Measurements from ENCODE around the gene ZNF511. TPM values are rescaled to one million over a fixed set of nuclear protein-coding genes. Genes with fewer than 3 reads are reported as not detected.

The ZNF511 gene
- total RNA-seq, 1 experiment from 2014 or later = 89.4 TPM

DNA sequence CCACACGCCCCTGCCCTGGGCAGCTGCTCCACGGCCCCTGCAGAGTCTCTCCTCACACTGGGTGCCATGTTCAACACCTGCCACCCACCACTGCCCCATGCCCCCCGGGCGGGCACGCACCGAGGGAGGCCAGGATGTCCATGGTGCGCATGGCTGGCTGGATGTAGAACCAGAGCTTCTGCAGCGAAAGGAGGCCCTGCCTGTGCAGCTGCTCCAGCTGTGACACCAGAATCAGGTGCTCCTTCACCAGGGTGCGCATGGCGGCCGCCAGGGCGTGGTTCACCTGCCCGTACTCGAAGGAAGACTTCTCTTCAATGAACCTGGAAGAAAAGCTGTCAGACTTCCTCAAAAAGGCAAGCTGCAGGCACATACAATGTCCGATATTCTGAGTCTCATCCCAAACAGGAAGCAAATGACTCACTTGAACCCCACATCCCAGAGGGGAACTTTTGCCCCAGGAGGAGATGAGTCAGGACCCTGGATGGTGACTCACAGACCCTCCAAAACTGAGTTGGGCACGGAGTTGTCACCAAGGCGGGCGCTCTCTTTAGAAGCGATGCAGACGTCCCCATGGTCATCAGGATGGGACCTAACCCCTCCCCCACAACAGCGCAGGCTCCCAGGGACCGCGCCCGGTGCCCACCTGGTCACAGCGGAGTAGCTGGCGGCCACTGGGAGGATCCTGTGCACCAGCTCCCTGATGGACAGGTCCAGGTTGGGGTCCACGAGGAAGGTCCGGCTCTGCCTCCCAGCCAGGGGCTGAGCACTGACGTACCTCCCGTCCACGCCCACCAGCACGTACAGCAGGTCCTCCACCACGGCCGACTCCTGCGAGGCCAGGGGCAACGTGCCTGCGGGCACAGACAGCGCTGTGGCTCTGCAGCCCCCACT is 15.6 kb upstream of the ZNF511 start:
- Histone ChIP-seq H2BK20ac (ENCODE audit: low read depth, low read length, poor library complexity, severe bottlenecking) (no peak overlapping the region), H3K23me2 (ENCODE audit: insufficient read length, low read depth, low read length, poor library complexity, severe bottlenecking) (no peaks in the 10 kb centered on the region), H3K23ac (ENCODE audit: insufficient read length, low read depth, low read length) (no peak overlapping the region), H2AFZ (ENCODE audit: low read length) (no peak overlapping the region), H2BK15ac (ENCODE audit: low read depth, low read length) (no peak overlapping the region), H3T11ph (ENCODE audit: low read length) (no peak overlapping the region), H2AK5ac (ENCODE audit: insufficient read length, low read length) (no peak overlapping the region), H3K4me1 (ENCODE audit: insufficient read depth, low read length) (no peaks in the 10 kb centered on the region), H4K8ac (replicated peaks; ENCODE audit: insufficient read length, low read depth, low read length) (no peak overlapping the region), H3K4ac (ENCODE audit: low read depth, low read length) (no peak overlapping the region), H3K27me3 (ENCODE audit: insufficient read depth, low read length) (no peaks in the 10 kb centered on the region), H2BK5ac (ENCODE audit: insufficient read length, low read length) (no peak overlapping the region), H3K4me2 (ENCODE audit: insufficient read depth, insufficient read length, low read length) (no peak overlapping the region), H3K79me1 (ENCODE audit: insufficient read depth, low read depth, low read length, poor library complexity, severe bottlenecking) (no peaks in the 10 kb centered on the region), H2BK12ac (ENCODE audit: insufficient read length, low read depth, low read length) (no peak overlapping the region), H3K18ac (ENCODE audit: insufficient read length, low read depth, low read length) (no peak overlapping the region), H3K9me3 (ENCODE audit: control insufficient read depth, low read depth, low read length) (no peaks in the 10 kb centered on the region), H3K56ac (ENCODE audit: insufficient read length, low read depth, low read length) (no peak overlapping the region), H3K14ac (ENCODE audit: insufficient read depth, low read length) (no peak overlapping the region), H3K79me2 (ENCODE audit: insufficient read depth, low read length) (no peaks in the 10 kb centered on the region), H4K5ac (ENCODE audit: insufficient read length, low read depth, low read length) (no peak overlapping the region), H2BK120ac (ENCODE audit: low read depth, low read length, poor library complexity, severe bottlenecking) (no peak overlapping the region), H4K20me1 (ENCODE audit: control insufficient read depth, insufficient read depth, insufficient read length) (no peaks in the 10 kb centered on the region), H4K91ac (ENCODE audit: insufficient read length, low read depth, low read length) (no peak overlapping the region), H3K9ac (ENCODE audit: extremely low read depth, insufficient read length, low read length) (no peak overlapping the region), H3K27ac (ENCODE audit: insufficient read length, low read depth, low read length) (no peak overlapping the region)
- no peak for DNase-seq
- Mint-ChIP-seq H3K27ac (no peak overlapping the region), H3K36me3 (ENCODE audit: insufficient read depth in 1 of 3, low read depth in 3 of 3) (peaks cover 22 to 70% (median 65%) of the 10 kb centered on the region in 3 experiments), H3K4me1 (no peaks in the 10 kb centered on the region), H3K9me3 (no peaks in the 10 kb centered on the region), H3K27me3 (ENCODE audit: low read depth) (no peaks in the 10 kb centered on the region), H3K4me3 (no peak overlapping the region)
- TF ChIP-seq, protein P1, sequence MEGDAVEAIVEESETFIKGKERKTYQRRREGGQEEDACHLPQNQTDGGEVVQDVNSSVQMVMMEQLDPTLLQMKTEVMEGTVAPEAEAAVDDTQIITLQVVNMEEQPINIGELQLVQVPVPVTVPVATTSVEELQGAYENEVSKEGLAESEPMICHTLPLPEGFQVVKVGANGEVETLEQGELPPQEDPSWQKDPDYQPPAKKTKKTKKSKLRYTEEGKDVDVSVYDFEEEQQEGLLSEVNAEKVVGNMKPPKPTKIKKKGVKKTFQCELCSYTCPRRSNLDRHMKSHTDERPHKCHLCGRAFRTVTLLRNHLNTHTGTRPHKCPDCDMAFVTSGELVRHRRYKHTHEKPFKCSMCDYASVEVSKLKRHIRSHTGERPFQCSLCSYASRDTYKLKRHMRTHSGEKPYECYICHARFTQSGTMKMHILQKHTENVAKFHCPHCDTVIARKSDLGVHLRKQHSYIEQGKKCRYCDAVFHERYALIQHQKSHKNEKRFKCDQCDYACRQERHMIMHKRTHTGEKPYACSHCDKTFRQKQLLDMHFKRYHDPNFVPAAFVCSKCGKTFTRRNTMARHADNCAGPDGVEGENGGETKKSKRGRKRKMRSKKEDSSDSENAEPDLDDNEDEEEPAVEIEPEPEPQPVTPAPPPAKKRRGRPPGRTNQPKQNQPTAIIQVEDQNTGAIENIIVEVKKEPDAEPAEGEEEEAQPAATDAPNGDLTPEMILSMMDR (conservative IDR thresholded peaks at IDR 0.05) = no peak
- WGBS (ENCODE audit: extremely low coverage, insufficient read length, low lambda C conversion rate) = no CpG with 5 or more reads among the region's 38 CpGs
